Activated CD4-positive, alpha-beta memory T cell treated with anti-CD3 and anti-CD28 coated beads for 36 hours (primary cell): ENCODE measurements around the gene HPS5. TPM values are rescaled to one million over a fixed set of nuclear protein-coding genes. Genes with fewer than 3 reads are reported as not detected.

Experiments
- CTCF ChIA-PET: fragments of 350-600 bp; sonication (Branson Sonifier 250); formaldehyde crosslinking; loops from one replicate; lab custom pipeline; 2021; ENCODE audit warnings: antibody characterized with exemption, inconsistent platforms; lab: Charles Lee
- POLR2A ChIA-PET: fragments of 350-600 bp; sonication (Branson Sonifier 250); formaldehyde crosslinking; loops from one replicate; lab custom pipeline; 2021; ENCODE audit warnings: antibody characterized with exemption; lab: Charles Lee
- DNase-seq: peaks from one replicate; pipeline ENCODE4 v3.0.0-alpha.2; 2020
- H3K27ac Mint-ChIP-seq: one replicate; pipeline ENCODE4 v1.8.0; 2021; ENCODE audit warnings: mixed read lengths
- H3K27me3 Mint-ChIP-seq: one replicate; pipeline ENCODE4 v1.8.0; 2021; ENCODE audit warnings: mixed read lengths
- H3K36me3 Mint-ChIP-seq: one replicate; pipeline ENCODE4 v1.8.0; 2021; ENCODE audit warnings: mixed read lengths
- H3K4me1 Mint-ChIP-seq: one replicate; pipeline ENCODE4 v1.8.0; 2021; ENCODE audit warnings: low read depth, mixed read lengths
- H3K4me3 Mint-ChIP-seq: one replicate; pipeline ENCODE4 v1.8.0; 2021; ENCODE audit warnings: mild to moderate bottlenecking, mixed read lengths
- H3K9me3 Mint-ChIP-seq: one replicate; pipeline ENCODE4 v1.8.0; 2021; ENCODE audit warnings: mixed read lengths
- intact Hi-C: fragments of 100-400 bp; cut with micrococcal nuclease; formaldehyde crosslinking; loops from one replicate; pipeline ENCODE4 v1.15.1; 2023
- total RNA-seq, 2 experiments: library from RNA; stranded (reverse); gene quantifications; one replicate each; pipeline ENCODE4 v1.2.3, GENCODE V29; 2021

Gene HPS5
- total RNA-seq, 2 experiments from 2014 or later = 19.9 to 20.9 TPM

DNA sequence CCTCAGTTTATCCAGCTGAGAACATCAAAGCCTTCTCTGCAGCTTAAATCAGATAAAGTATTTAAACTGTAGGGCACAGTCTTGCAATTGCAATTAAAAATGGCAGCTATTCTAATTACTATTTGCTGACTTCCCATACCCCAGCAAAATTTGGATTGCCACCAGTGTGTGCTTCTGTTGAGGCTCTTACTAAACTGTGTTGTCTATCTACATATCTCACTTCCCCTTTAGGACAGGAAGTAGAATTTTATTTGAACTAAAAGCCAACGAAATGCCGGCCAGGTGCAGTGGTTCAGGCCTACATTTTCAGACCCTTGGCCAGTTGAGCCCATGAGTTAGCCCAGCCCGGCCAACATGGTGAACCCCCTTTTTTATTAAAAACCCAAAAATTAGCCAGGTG is 92.4 kb downstream of the HPS5 start:
- Mint-ChIP-seq H3K27me3 (peaks cover 1% of the 10 kb centered on the region), H3K9me3 (no peaks in the 10 kb centered on the region), H3K4me1 (no peaks in the 10 kb centered on the region), H3K36me3 (no peaks in the 10 kb centered on the region), H3K4me3 (no peak overlapping the region), H3K27ac (no peak overlapping the region)
- ChIA-PET CTCF (interaction anchor here (0.9 to 1.6 kb wide), 2 partner anchors 9 to 15 kb away, joined by 3 to 5 read pairs; no protein-coding TSS in a partner anchor), POLR2A (no interaction called here)
- intact Hi-C loops = no loop called here
- no peak for DNase-seq

Other genes starting within 250 kb of the HPS5 start
- 10 to 100 TPM; 32.1 to 34.3 TPM for gene SAAL1, start 216.1 kb downstream of the HPS5 start, total RNA-seq
- not detected for gene MRGPRX3, start 189.6 kb downstream of the HPS5 start, total RNA-seq
- gene MRGPRX4, start 149.3 kb downstream of the HPS5 start, total RNA-seq = not detected
- not detected for gene SAA4, start 85.3 kb downstream of the HPS5 start, total RNA-seq
- gene SAA2, start 73.5 kb downstream of the HPS5 start, total RNA-seq = not detected
- not detected for gene SAA1, start 55.9 kb downstream of the HPS5 start, total RNA-seq
- 10 to 100 TPM; 37.3 to 39.5 TPM for gene GTF2H1, start 427 bp upstream of the HPS5 start, total RNA-seq
- gene LDHA, start 72.4 kb upstream of the HPS5 start, total RNA-seq = 1,000 to 10,000 TPM; 1,556 to 1,579 TPM
- gene LDHC, start 90.2 kb upstream of the HPS5 start, total RNA-seq = not detected
- gene LDHAL6A, start 133.7 kb upstream of the HPS5 start, total RNA-seq = under 1 TPM in 1 of 2 experiments, not detected in 1; 0.19 TPM
- 10 to 100 TPM; 41.7 to 45.6 TPM for gene TSG101, start 204.8 kb upstream of the HPS5 start, total RNA-seq